Hepatocyte (in vitro differentiated cells): ENCODE measurements around the gene IL23R. TPM values are rescaled to one million over a fixed set of nuclear protein-coding genes. Genes with fewer than 3 reads are reported as not detected.

ENCODE experiments used
- DNase-seq: peaks from one replicate; pipeline ENCODE4 v3.0.0-alpha.2; 2016; ENCODE audit warnings: low spot score
- H2AFZ ChIP-seq: fragments of 200-600 bp; sonication (generic); 2 replicates; pipeline ENCODE4 v1.6.0; 2016; ENCODE audit warnings: antibody characterized with exemption, mild to moderate bottlenecking
- H3K27ac ChIP-seq: fragments of 200-600 bp; sonication (generic); 2 replicates; pipeline ENCODE4 v1.5.1; 2016; ENCODE audit warnings: mild to moderate bottlenecking
- H3K27me3 ChIP-seq: fragments of 200-600 bp; sonication (generic); 2 replicates; pipeline ENCODE4 v1.6.1; 2016
- H3K36me3 ChIP-seq: fragments of 200-600 bp; sonication (generic); replicated peaks from 2 replicates; pipeline ENCODE4 v1.5.1; 2016; ENCODE audit warnings: low read depth; ENCODE audit not compliant: insufficient read depth
- H3K4me1 ChIP-seq: fragments of 200-600 bp; sonication (generic); 2 replicates; pipeline ENCODE4 v1.5.1; 2016; ENCODE audit warnings: mild to moderate bottlenecking, moderate library complexity; ENCODE audit not compliant: insufficient read depth
- H3K4me2 ChIP-seq: fragments of 200-600 bp; sonication (generic); 2 replicates; pipeline ENCODE4 v1.6.0; 2016
- H3K4me3 ChIP-seq: fragments of 200-600 bp; sonication (generic); 2 replicates; pipeline ENCODE4 v1.5.1; 2016; ENCODE audit warnings: mild to moderate bottlenecking
- H3K79me2 ChIP-seq: fragments of 200-600 bp; sonication (generic); 2 replicates; pipeline ENCODE4 v1.6.0; 2017; ENCODE audit warnings: mild to moderate bottlenecking
- H3K9me2 ChIP-seq: fragments of 200-600 bp; sonication (generic); replicated peaks from 2 replicates; pipeline ENCODE4 v1.6.0; 2017; ENCODE audit warnings: mild to moderate bottlenecking; ENCODE audit not compliant: insufficient read depth
- H3K9me3 ChIP-seq: fragments of 200-600 bp; sonication (generic); 2 replicates; pipeline ENCODE4 v1.5.1; 2016; ENCODE audit warnings: low read depth, mild to moderate bottlenecking
- H4K20me1 ChIP-seq: fragments of 200-600 bp; sonication (generic); 2 replicates; pipeline ENCODE4 v1.6.0; 2016; ENCODE audit warnings: mild to moderate bottlenecking; ENCODE audit not compliant: insufficient read depth, poor library complexity, severe bottlenecking
- EZH2 ChIP-seq: fragments of 200-600 bp; sonication (generic); IDR thresholded peaks from 2 replicates; pipeline ENCODE4 v1.6.1; 2016; ENCODE audit warnings: antibody characterized with exemption, mild to moderate bottlenecking, borderline replicate concordance
- EZH2phosphoT487 ChIP-seq: fragments of 200-600 bp; sonication (generic); IDR thresholded peaks from one replicate; pipeline ENCODE4 v1.6.1; 2018; ENCODE audit warnings: antibody characterized with exemption, mild to moderate bottlenecking, low read depth, moderate library complexity; ENCODE audit not compliant: unreplicated experiment, severe bottlenecking
- WGBS: methylation state at CpG from one replicate; pipeline ENCODE4 v1.1.6; 2016; ENCODE audit warnings: low lambda C conversion rate; ENCODE audit errors: missing lambda C conversion rate; 5-methylcytosine and 5-hydroxymethylcytosine counted together
- polyA plus RNA-seq: library from polyadenylated mRNA; unstranded; fragments of >200 nt; fragmentation: Nextera tagmentation; extraction: Ambion mirVana; gene quantifications from 2 replicates; pipeline ENCODE4 v1.2.1, GENCODE V29; 2016
- total RNA-seq: library from RNA; depleted of rRNA; stranded (reverse); fragments of >200 nt; gene quantifications from 2 replicates; pipeline ENCODE4 v1.2.3, GENCODE V29; 2014
- TF ChIP-seq, protein P1 (sequence below): fragments of 200-600 bp; sonication (generic); IDR thresholded peaks from 2 replicates; pipeline ENCODE4 v1.5.1; 2016; ENCODE audit warnings: antibody characterized with exemption, mild to moderate bottlenecking; ENCODE audit not compliant: poor library complexity

The IL23R gene
- total and polyA plus RNA-seq, 2 experiments from 2014 or later: 0.20 TPM; not detected in 1

DNA sequence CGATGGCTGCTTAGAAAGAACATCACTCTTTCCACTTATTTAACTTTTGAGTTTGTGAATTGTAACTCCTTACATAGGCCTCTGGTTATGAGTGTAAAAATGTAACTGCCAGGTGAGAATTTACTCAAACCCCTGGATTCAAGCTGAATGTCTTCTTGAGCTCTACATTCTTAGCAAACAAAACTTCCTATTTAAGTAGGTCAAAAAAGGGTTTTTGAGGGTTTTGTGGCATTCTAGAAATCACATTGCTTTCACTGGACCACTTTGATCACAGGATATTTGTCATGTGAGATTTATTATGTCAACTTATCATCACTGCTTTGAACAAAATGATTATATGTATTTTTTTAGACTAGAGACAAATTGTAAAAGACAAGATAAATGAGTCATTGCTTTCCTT lies 5.7 kb downstream of the IL23R start:
- H3K36me3 ChIP-seq: no peaks in the 10 kb centered on the region
- H3K9me2 ChIP-seq: no peaks in the 10 kb centered on the region
- TF ChIP-seq, protein P1, sequence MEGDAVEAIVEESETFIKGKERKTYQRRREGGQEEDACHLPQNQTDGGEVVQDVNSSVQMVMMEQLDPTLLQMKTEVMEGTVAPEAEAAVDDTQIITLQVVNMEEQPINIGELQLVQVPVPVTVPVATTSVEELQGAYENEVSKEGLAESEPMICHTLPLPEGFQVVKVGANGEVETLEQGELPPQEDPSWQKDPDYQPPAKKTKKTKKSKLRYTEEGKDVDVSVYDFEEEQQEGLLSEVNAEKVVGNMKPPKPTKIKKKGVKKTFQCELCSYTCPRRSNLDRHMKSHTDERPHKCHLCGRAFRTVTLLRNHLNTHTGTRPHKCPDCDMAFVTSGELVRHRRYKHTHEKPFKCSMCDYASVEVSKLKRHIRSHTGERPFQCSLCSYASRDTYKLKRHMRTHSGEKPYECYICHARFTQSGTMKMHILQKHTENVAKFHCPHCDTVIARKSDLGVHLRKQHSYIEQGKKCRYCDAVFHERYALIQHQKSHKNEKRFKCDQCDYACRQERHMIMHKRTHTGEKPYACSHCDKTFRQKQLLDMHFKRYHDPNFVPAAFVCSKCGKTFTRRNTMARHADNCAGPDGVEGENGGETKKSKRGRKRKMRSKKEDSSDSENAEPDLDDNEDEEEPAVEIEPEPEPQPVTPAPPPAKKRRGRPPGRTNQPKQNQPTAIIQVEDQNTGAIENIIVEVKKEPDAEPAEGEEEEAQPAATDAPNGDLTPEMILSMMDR: no peak
- no peak for TF ChIP-seq EZH2phosphoT487
- TF ChIP-seq EZH2: no peak
- no peak overlapping the region for H3K27ac ChIP-seq
- H4K20me1 ChIP-seq: no peaks in the 10 kb centered on the region
- no peak overlapping the region for H3K4me2 ChIP-seq
- H3K4me1 ChIP-seq: peaks cover 10% of the 10 kb centered on the region
- no peaks in the 10 kb centered on the region for H3K9me3 ChIP-seq
- DNase-seq: no peak
- H3K79me2 ChIP-seq: no peaks in the 10 kb centered on the region
- no peaks in the 10 kb centered on the region for H3K27me3 ChIP-seq
- H3K4me3 ChIP-seq: no peak overlapping the region
- no peak overlapping the region for H2AFZ ChIP-seq
- 61% methylated on average over 1 of the region's 1 CpG for WGBS

DNA sequence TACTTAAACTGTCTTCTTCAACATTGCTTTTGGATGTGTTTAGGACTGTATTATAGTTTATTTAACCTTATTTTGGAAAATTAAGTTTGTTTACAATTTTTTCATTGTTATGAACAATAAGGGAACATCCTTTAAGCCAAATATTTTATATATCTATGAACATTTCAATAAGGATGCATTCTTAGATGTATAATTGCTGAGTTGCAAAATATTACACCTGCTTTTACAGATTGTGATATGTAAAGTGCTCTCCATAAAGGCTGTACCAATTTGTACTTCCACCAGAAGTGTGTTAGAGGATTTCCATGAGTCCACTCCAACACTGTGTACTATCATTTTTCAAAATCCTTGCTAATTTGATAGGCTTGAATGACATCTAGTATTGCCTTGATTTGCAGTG lies 7.7 kb downstream of the IL23R start:
- H3K4me2 ChIP-seq: no peak overlapping the region
- TF ChIP-seq, protein P1: no peak
- no peak for TF ChIP-seq EZH2phosphoT487
- H3K79me2 ChIP-seq: no peaks in the 10 kb centered on the region
- no peak overlapping the region for H3K27ac ChIP-seq
- no peaks in the 10 kb centered on the region for H4K20me1 ChIP-seq
- no peak for DNase-seq
- H3K4me3 ChIP-seq: no peak overlapping the region
- H3K27me3 ChIP-seq: no peaks in the 10 kb centered on the region
- no peaks in the 10 kb centered on the region for H3K9me3 ChIP-seq
- H3K9me2 ChIP-seq: no peaks in the 10 kb centered on the region
- peaks cover 10% of the 10 kb centered on the region for H3K4me1 ChIP-seq
- H3K36me3 ChIP-seq: no peaks in the 10 kb centered on the region
- H2AFZ ChIP-seq: no peak overlapping the region

DNA sequence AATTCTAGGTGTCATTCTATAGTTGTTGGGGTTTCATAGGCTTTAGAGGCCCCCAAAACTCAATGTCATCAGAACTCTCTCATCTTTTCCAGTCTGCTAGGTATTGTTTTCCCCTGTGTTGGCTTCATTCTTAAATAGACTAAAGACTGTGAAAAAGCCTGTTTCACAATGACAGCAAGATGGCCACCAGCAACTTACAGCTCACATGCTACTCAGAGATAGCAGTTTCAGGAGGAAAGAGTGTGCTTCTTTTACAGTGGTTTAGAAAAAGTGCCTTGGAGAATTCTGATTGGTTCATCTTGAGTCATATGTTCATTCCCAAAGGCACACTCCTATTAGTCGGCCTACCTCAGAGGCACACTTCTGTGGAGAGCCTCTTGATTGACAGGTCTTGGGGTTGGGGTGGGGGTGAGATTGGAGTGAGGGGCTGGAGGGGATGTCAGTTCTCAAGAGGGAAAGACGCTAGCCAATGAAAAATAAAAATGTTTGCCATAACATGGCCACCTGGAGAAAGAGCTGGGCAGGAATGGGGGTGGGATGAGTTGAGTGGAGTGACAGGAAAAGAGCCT lies 8.5 kb downstream of the IL23R start:
- H3K9me2 ChIP-seq: no peaks in the 10 kb centered on the region
- H3K9me3 ChIP-seq: no peaks in the 10 kb centered on the region
- H3K27ac ChIP-seq: no peak overlapping the region
- no peaks in the 10 kb centered on the region for H3K36me3 ChIP-seq
- 100% methylated on average over 2 of the region's 2 CpGs for WGBS
- peaks cover 10% of the 10 kb centered on the region for H3K4me1 ChIP-seq
- DNase-seq: no peak
- TF ChIP-seq EZH2phosphoT487 (no peak), EZH2 (no peak)
- no peak overlapping the region for H3K4me3 ChIP-seq
- no peak overlapping the region for H2AFZ ChIP-seq
- no peak overlapping the region for H3K4me2 ChIP-seq
- H4K20me1 ChIP-seq: no peaks in the 10 kb centered on the region
- H3K27me3 ChIP-seq: no peaks in the 10 kb centered on the region
- H3K79me2 ChIP-seq: no peaks in the 10 kb centered on the region

DNA sequence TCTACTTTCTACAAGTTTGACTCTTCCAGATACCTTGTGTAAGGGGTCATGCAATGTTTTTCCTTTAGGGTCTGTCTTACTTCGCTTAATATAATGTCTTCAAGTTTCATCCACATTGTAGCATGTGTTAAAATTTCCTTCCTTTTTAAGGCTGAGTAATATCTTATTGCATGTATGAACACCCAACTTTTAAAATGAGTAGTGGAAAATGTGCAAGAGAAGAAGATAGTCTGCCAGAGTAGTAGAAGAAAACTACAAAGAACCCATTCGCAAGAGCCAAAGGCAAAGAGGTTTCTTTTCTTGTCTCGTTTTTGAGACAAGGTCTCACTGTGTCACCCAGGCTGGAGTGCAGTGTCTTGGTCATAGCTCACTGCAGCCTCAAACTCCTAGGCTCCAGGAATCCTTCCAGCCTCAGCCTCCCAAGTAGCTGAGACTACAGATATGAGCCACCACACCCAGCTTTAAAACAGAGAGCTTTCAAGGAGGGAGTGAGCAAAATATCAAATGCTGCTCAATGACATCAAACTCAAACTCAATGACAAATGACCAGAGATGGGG lies 9.4 kb downstream of the IL23R start:
- Histone ChIP-seq H2AFZ (no peak overlapping the region), H3K79me2 (no peaks in the 10 kb centered on the region), H3K36me3 (no peaks in the 10 kb centered on the region), H3K9me2 (no peaks in the 10 kb centered on the region), H3K4me3 (no peak overlapping the region), H3K4me1 (peaks cover 10% of the 10 kb centered on the region), H4K20me1 (no peaks in the 10 kb centered on the region), H3K9me3 (no peaks in the 10 kb centered on the region), H3K4me2 (no peak overlapping the region), H3K27me3 (no peaks in the 10 kb centered on the region), H3K27ac (no peak overlapping the region)
- WGBS: 86% methylated on average over 3 of the region's 3 CpGs
- no peak for DNase-seq
- TF ChIP-seq EZH2phosphoT487: no peak
- TF ChIP-seq EZH2: no peak
- TF ChIP-seq, protein P1: no peak
